Measurements from ENCODE around the gene NEUROD2. TPM values are rescaled to one million over a fixed set of nuclear protein-coding genes. Genes with fewer than 3 reads are reported as not detected.

The NEUROD2 gene
- total RNA-seq, 1 experiment from 2014 or later, result not detected

DNA sequence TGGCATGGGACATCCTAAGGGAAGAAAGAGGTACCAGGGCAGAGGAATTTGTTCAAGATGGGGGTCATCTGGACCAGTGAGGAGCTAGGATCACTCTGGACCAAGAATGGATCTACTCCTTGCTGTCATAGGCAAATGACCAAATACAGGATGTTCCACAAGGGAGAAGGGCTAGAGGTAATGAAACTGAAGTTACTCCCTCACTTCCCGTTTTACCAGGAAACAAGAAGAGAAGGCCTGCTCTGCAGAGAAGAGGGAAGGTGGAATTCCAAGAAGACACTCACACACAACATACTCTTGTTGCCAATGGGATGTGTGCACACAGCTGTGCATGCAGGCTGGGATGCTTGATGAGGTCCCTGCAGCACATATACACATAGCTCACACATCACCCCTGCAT is 38.6 kb downstream of the NEUROD2 start:
- Mint-ChIP-seq H3K27me3 (ENCODE audit: insufficient read depth, unreplicated experiment) (no peaks in the 10 kb centered on the region), H3K27ac (ENCODE audit: unreplicated experiment) (no peak overlapping the region), H3K36me3 (ENCODE audit: insufficient read depth, unreplicated experiment) (no peaks in the 10 kb centered on the region), H3K4me3 (ENCODE audit: unreplicated experiment) (no peak overlapping the region), H3K9me3 (ENCODE audit: unreplicated experiment) (peaks cover 10% of the 10 kb centered on the region), H3K4me1 (ENCODE audit: low read depth, unreplicated experiment) (no peaks in the 10 kb centered on the region)
- Histone ChIP-seq H3K27me3 (replicated peaks; ENCODE audit: control insufficient read depth, insufficient read depth, low read length) (no peaks in the 10 kb centered on the region; the same call in 1 of the 2 replicates), H3K4me1 (peaks cover 2% of the 10 kb centered on the region; the same call in 1 of the 2 replicates), H3K36me3 (ENCODE audit: control insufficient read depth, insufficient read depth, low read length) (no peaks in the 10 kb centered on the region), H3K9me3 (peaks cover 7% of the 10 kb centered on the region; the same call in 1 of the 2 replicates), H3K4me3 (ENCODE audit: low read depth, low read length) (no peak overlapping the region)
- POLR2A ChIA-PET, result no interaction called here
- no TSS peak for BruUV-seq (replicated peaks)
- no peak for TF ChIP-seq CTCF (IDR thresholded peaks at IDR 0.05; ENCODE audit: insufficient read depth in 1 of 2, low read depth in 1 of 2, low read length in 1 of 2, severe bottlenecking in 1 of 2, unreplicated experiment in 1 of 2)
- intact Hi-C loops (cut with micrococcal nuclease; ENCODE audit: unreplicated experiment), result no loop called here
- DNase-seq, result no peak
- CTCF ChIA-PET, result no interaction called here

GRCh38 chr17:39568702-39569101 is 39.0 kb downstream of the NEUROD2 start:
- H3K9me3 Mint-ChIP-seq (ENCODE audit: unreplicated experiment), result peaks cover 10% of the 10 kb centered on the region

DNA sequence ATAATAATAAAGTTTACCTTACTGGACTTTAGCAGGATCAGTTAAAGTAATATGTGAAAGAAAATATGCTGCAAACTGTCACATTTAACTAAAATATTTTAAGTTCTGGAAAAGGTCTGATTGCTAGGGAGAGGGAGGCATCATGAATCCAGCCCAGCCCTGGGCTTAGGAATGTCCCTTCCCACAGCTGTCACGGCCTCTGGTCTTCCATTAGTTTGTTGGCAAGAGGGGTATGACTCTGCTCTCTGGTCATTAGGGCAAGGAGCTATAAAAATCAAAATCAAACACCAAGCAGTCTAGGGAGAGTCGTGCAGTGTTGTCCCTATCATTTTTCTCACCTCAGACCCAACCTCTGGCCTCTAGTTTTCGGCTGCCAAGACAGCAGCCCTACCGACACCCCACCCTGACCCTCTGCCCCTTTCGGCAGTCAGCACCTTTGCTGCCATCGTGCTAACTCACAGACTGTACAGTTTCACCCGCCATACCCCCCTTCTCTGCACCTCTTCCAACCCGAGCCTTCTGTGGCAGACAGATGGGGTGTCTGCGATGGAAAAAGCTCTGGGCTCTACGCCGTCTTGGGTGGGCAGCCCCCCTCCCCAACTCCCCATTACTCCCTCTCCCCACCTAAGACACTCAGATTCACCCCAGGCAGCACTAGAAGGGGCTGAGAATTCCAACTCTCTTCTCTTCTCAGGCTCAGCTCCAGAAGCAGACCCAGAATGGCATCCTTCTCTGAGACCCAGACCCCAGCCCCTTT is 41.4 kb downstream of the NEUROD2 start:
- DNase-seq, result no peak
- intact Hi-C loops (cut with micrococcal nuclease; ENCODE audit: unreplicated experiment), result no loop called here
- Mint-ChIP-seq H3K4me1 (ENCODE audit: low read depth, unreplicated experiment) (peaks cover 7% of the 10 kb centered on the region), H3K36me3 (ENCODE audit: insufficient read depth, unreplicated experiment) (no peaks in the 10 kb centered on the region), H3K4me3 (ENCODE audit: unreplicated experiment) (no peak overlapping the region), H3K9me3 (ENCODE audit: unreplicated experiment) (peaks cover 2% of the 10 kb centered on the region), H3K27ac (ENCODE audit: unreplicated experiment) (no peak overlapping the region), H3K27me3 (ENCODE audit: insufficient read depth, unreplicated experiment) (no peaks in the 10 kb centered on the region)
- POLR2A ChIA-PET, result no interaction called here
- H3K27me3 ChIP-seq (replicated peaks; ENCODE audit: control insufficient read depth, insufficient read depth, low read length), result no peaks in the 10 kb centered on the region
- BruUV-seq (replicated peaks), result no TSS peak
- TF ChIP-seq CTCF (IDR thresholded peaks at IDR 0.05; ENCODE audit: insufficient read depth in 1 of 2, low read depth in 1 of 2, low read length in 1 of 2, severe bottlenecking in 1 of 2, unreplicated experiment in 1 of 2), result no peak
- no peak overlapping the region for H3K4me3 ChIP-seq (ENCODE audit: low read depth, low read length)
- CTCF ChIA-PET, result no interaction called here
- H3K4me1 ChIP-seq, result no peaks in the 10 kb centered on the region
- H3K9me3 ChIP-seq, result peaks cover 3% of the 10 kb centered on the region; the same call in 1 of the 2 replicates
- no peaks in the 10 kb centered on the region for H3K36me3 ChIP-seq (ENCODE audit: control insufficient read depth, insufficient read depth, low read length)

More at GRCh38 chr17:39568702-39569101, 39.0 kb downstream of the NEUROD2 start:
- H3K4me1 Mint-ChIP-seq (ENCODE audit: low read depth, unreplicated experiment), result no peaks in the 10 kb centered on the region
- H3K27ac Mint-ChIP-seq (ENCODE audit: unreplicated experiment), result no peak overlapping the region
- no peaks in the 10 kb centered on the region; the same call in 1 of the 2 replicates for H3K27me3 ChIP-seq (replicated peaks; ENCODE audit: control insufficient read depth, insufficient read depth, low read length)
- no peak overlapping the region for H3K4me3 ChIP-seq (ENCODE audit: low read depth, low read length)
- DNase-seq, result no peak
- no peaks in the 10 kb centered on the region for H3K36me3 ChIP-seq (ENCODE audit: control insufficient read depth, insufficient read depth, low read length)
- H3K27me3 Mint-ChIP-seq (ENCODE audit: insufficient read depth, unreplicated experiment), result no peaks in the 10 kb centered on the region
- ChIA-PET POLR2A (no interaction called here), CTCF (no interaction called here)
- no peak overlapping the region for H3K4me3 Mint-ChIP-seq (ENCODE audit: unreplicated experiment)
- no peaks in the 10 kb centered on the region for H3K36me3 Mint-ChIP-seq (ENCODE audit: insufficient read depth, unreplicated experiment)
- peaks cover 7% of the 10 kb centered on the region; the same call in 1 of the 2 replicates for H3K9me3 ChIP-seq
- no peaks in the 10 kb centered on the region for H3K4me1 ChIP-seq
- no TSS peak for BruUV-seq (replicated peaks)
- no peak for TF ChIP-seq CTCF (IDR thresholded peaks at IDR 0.05; ENCODE audit: insufficient read depth in 1 of 2, low read depth in 1 of 2, low read length in 1 of 2, severe bottlenecking in 1 of 2, unreplicated experiment in 1 of 2)
- intact Hi-C loops (cut with micrococcal nuclease; ENCODE audit: unreplicated experiment), result no loop called here
